Measurements from ENCODE around the gene SYCP2L. TPM values are rescaled to one million over a fixed set of nuclear protein-coding genes. Genes with fewer than 3 reads are reported as not detected.
"Not testable (repeated sequence)": the region's sequence is repeated elsewhere in the genome, so short reads cannot be mapped to it uniquely, and the experiment has no call there.

SYCP2L gene
- total RNA-seq, 1 donor from 2014 or later: 6.4 TPM

DNA sequence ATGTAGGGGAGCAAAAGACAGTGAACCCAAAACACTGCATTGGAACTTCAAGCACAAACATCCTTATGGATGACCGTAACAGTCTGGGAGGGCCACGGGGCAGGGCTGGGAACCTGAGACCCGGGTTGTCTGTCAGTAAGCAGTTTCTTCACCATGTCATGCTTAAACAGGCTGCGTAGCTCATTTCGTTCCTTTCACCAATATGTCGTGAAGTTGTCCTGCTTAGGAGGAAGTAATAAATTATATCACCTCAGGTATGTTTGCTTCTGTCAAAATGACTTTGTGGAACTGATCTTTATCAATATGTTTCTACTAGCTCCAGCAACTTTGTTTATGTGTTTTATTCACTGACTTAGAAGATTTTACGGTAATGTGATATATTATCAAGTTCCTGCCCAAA, 36.1 kb upstream of the SYCP2L start:
- no peak overlapping the region for H3K4me3 Mint-ChIP-seq (ENCODE audit: unreplicated experiment)
- FAIRE-seq: no peak

GRCh38 chr6:10852361-10852960, 34.4 kb upstream of the SYCP2L start:
- H4K20me1 ChIP-seq (ENCODE audit: insufficient read depth, low read length): no peaks in the 10 kb centered on the region
- TF ChIP-seq, protein P1, sequence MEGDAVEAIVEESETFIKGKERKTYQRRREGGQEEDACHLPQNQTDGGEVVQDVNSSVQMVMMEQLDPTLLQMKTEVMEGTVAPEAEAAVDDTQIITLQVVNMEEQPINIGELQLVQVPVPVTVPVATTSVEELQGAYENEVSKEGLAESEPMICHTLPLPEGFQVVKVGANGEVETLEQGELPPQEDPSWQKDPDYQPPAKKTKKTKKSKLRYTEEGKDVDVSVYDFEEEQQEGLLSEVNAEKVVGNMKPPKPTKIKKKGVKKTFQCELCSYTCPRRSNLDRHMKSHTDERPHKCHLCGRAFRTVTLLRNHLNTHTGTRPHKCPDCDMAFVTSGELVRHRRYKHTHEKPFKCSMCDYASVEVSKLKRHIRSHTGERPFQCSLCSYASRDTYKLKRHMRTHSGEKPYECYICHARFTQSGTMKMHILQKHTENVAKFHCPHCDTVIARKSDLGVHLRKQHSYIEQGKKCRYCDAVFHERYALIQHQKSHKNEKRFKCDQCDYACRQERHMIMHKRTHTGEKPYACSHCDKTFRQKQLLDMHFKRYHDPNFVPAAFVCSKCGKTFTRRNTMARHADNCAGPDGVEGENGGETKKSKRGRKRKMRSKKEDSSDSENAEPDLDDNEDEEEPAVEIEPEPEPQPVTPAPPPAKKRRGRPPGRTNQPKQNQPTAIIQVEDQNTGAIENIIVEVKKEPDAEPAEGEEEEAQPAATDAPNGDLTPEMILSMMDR (IDR thresholded peaks at IDR 0.05; ENCODE audit: insufficient read depth, low read depth, low read length): no peak
- TF ChIP-seq EZH2 (IDR thresholded peaks at IDR 0.05; ENCODE audit: insufficient read depth, low read length): no peak
- no peak overlapping the region for H3K4me2 ChIP-seq (ENCODE audit: low read length)
- no peaks in the 10 kb centered on the region for H3K36me3 ChIP-seq (ENCODE audit: insufficient read depth, low read length)
- H3K27me3 Mint-ChIP-seq (ENCODE audit: low read depth, unreplicated experiment): no peaks in the 10 kb centered on the region
- peaks cover 1% of the 10 kb centered on the region for H3K36me3 Mint-ChIP-seq (ENCODE audit: low read depth, unreplicated experiment)
- H3K27ac ChIP-seq (ENCODE audit: low read depth, low read length): no peak overlapping the region
- H3K9ac ChIP-seq (ENCODE audit: low read length): no peak overlapping the region
- DNase-seq (ENCODE audit: low read depth): no peak
- H3K9me3 ChIP-seq (ENCODE audit: insufficient read depth, low read depth, low read length): no peaks in the 10 kb centered on the region
- no peaks in the 10 kb centered on the region for H3K27me3 ChIP-seq (ENCODE audit: insufficient read depth, low read length)
- H3K4me3 ChIP-seq (ENCODE audit: insufficient read depth, low read depth, low read length): no peak overlapping the region
- FAIRE-seq: no peak
- H3K79me2 ChIP-seq (ENCODE audit: insufficient read depth, low read length): no peaks in the 10 kb centered on the region
- no peaks in the 10 kb centered on the region for H3K4me1 ChIP-seq (ENCODE audit: insufficient read depth, low read length)
- H3K9me3 Mint-ChIP-seq (ENCODE audit: unreplicated experiment): peaks cover 11% of the 10 kb centered on the region
- H3K4me3 Mint-ChIP-seq (ENCODE audit: unreplicated experiment): no peak overlapping the region
- H3K4me1 Mint-ChIP-seq (ENCODE audit: low read depth, unreplicated experiment): no peaks in the 10 kb centered on the region
- H3K27ac Mint-ChIP-seq (ENCODE audit: unreplicated experiment): no peak overlapping the region
- no peak overlapping the region for H2AFZ ChIP-seq (ENCODE audit: low read depth, low read length)

More for the DNA sequence above, 36.1 kb upstream of the SYCP2L start:
- Histone ChIP-seq H3K9ac (ENCODE audit: low read length) (no peak overlapping the region), H3K27me3 (ENCODE audit: insufficient read depth, low read length) (no peaks in the 10 kb centered on the region), H4K20me1 (ENCODE audit: insufficient read depth, low read length) (no peaks in the 10 kb centered on the region), H3K4me2 (ENCODE audit: low read length) (no peak overlapping the region), H3K36me3 (ENCODE audit: insufficient read depth, low read length) (no peaks in the 10 kb centered on the region), H3K4me3 (ENCODE audit: insufficient read depth, low read depth, low read length) (no peak overlapping the region), H2AFZ (ENCODE audit: low read depth, low read length) (no peak overlapping the region), H3K9me3 (ENCODE audit: insufficient read depth, low read depth, low read length) (no peaks in the 10 kb centered on the region), H3K79me2 (ENCODE audit: insufficient read depth, low read length) (no peaks in the 10 kb centered on the region), H3K27ac (ENCODE audit: low read depth, low read length) (no peak overlapping the region), H3K4me1 (ENCODE audit: insufficient read depth, low read length) (no peaks in the 10 kb centered on the region)
- Mint-ChIP-seq H3K4me1 (ENCODE audit: low read depth, unreplicated experiment) (no peaks in the 10 kb centered on the region), H3K27ac (ENCODE audit: unreplicated experiment) (no peak overlapping the region), H3K36me3 (ENCODE audit: low read depth, unreplicated experiment) (no peaks in the 10 kb centered on the region), H3K9me3 (ENCODE audit: unreplicated experiment) (peaks cover 11% of the 10 kb centered on the region), H3K27me3 (ENCODE audit: low read depth, unreplicated experiment) (peaks cover 2% of the 10 kb centered on the region)
- TF ChIP-seq, protein P1 (IDR thresholded peaks at IDR 0.05; ENCODE audit: insufficient read depth, low read depth, low read length): no peak
- no peak for TF ChIP-seq EZH2 (IDR thresholded peaks at IDR 0.05; ENCODE audit: insufficient read depth, low read length)
- DNase-seq (ENCODE audit: low read depth): no peak

- not testable (repeated sequence) for DNase-seq (ENCODE audit: low read depth); H3K4me3 ChIP-seq (ENCODE audit: insufficient read depth, low read depth, low read length); H3K27me3 Mint-ChIP-seq (ENCODE audit: low read depth, unreplicated experiment); H3K27ac ChIP-seq (ENCODE audit: low read depth, low read length); H3K4me1 Mint-ChIP-seq (ENCODE audit: low read depth, unreplicated experiment); H3K36me3 Mint-ChIP-seq (ENCODE audit: low read depth, unreplicated experiment); H4K20me1 ChIP-seq (ENCODE audit: insufficient read depth, low read length); H3K36me3 ChIP-seq (ENCODE audit: insufficient read depth, low read length); H3K79me2 ChIP-seq (ENCODE audit: insufficient read depth, low read length); H3K27ac Mint-ChIP-seq (ENCODE audit: unreplicated experiment); H3K4me1 ChIP-seq (ENCODE audit: insufficient read depth, low read length); H2AFZ ChIP-seq (ENCODE audit: low read depth, low read length); FAIRE-seq; H3K4me3 Mint-ChIP-seq (ENCODE audit: unreplicated experiment); H3K9me3 ChIP-seq (ENCODE audit: insufficient read depth, low read depth, low read length); H3K4me2 ChIP-seq (ENCODE audit: low read length); H3K27me3 ChIP-seq (ENCODE audit: insufficient read depth, low read length); H3K9ac ChIP-seq (ENCODE audit: low read length)
- peaks cover 11% of the 10 kb centered on the region for H3K9me3 Mint-ChIP-seq (ENCODE audit: unreplicated experiment)
Measured at GRCh38 chr6:10853849-10854300, 33.0 kb upstream of the SYCP2L start.
